GM23338 (cell line): ENCODE measurements around the gene ICAM1.

Source experiments
- CTCF ChIP-seq, 2 experiments: fragments of 200-600 bp in 1 of 2; sonication (generic) in 1 of 2; conservative IDR thresholded peaks; 2 replicates each; pipeline versions ENCODE4 v1.5.1 to v1.6.1; 2016 to 2017; ENCODE audit warnings: antibody characterized with exemption in 2 of 2, low read depth in 2 of 2, mild to moderate bottlenecking in 2 of 2, moderate library complexity in 1 of 2
- EZH2 ChIP-seq: fragments of 200-600 bp; sonication (generic); IDR thresholded peaks from one replicate; pipeline ENCODE4 v1.8.0; 2017; ENCODE audit warnings: antibody characterized with exemption, mild to moderate bottlenecking, low read depth; ENCODE audit not compliant: unreplicated experiment
- JUNB ChIP-seq: IDR thresholded peaks from one replicate; pipeline ENCODE4 v1.6.1; 2016; ENCODE audit warnings: antibody characterized with exemption; ENCODE audit not compliant: unreplicated experiment
- POLR2AphosphoS5 ChIP-seq: IDR thresholded peaks from 2 replicates; pipeline ENCODE4 v1.6.1; 2016; ENCODE audit warnings: antibody characterized with exemption, low read depth
- STAT1 ChIP-seq: IDR thresholded peaks from one replicate; pipeline ENCODE4 v1.6.1; 2016; ENCODE audit warnings: antibody characterized with exemption; ENCODE audit not compliant: unreplicated experiment
- TF ChIP-seq, protein P1 (sequence below): IDR thresholded peaks from one replicate; pipeline ENCODE4 v1.6.1; 2018; ENCODE audit warnings: antibody characterized with exemption; ENCODE audit not compliant: unreplicated experiment

DNA sequence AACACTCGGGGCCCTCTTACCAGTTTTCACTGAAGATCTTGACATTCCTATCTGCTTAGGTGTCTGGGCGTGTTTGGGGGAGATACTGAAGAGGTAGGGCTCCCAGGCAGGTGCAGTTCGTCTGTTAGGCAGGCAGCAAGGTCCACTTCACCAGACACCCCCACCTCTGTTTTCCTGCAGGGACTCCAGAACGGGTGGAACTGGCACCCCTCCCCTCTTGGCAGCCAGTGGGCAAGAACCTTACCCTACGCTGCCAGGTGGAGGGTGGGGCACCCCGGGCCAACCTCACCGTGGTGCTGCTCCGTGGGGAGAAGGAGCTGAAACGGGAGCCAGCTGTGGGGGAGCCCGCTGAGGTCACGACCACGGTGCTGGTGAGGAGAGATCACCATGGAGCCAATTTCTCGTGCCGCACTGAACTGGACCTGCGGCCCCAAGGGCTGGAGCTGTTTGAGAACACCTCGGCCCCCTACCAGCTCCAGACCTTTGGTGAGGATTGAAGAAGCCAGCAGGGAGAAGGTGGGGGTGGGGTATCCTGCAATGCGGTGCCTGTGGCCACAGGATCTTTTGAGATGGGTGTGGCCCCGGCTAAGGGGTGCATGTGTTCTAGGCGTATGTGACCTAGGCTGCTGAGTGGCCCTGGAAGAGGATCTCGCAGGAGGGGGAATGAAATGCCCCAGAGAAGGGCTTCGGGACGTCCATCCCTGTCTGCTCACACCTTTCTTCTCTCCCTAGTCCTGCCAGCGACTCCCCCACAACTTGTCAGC is 12.6 kb downstream of the ICAM1 start:
- no peak for TF ChIP-seq CTCF (conservative IDR thresholded peaks at IDR 0.05; ENCODE audit: low read depth in 2 of 2)
- no peak for TF ChIP-seq EZH2
- no peak for TF ChIP-seq POLR2AphosphoS5
- TF ChIP-seq STAT1, result no peak
- TF ChIP-seq JUNB, result no peak
- TF ChIP-seq, protein P1, sequence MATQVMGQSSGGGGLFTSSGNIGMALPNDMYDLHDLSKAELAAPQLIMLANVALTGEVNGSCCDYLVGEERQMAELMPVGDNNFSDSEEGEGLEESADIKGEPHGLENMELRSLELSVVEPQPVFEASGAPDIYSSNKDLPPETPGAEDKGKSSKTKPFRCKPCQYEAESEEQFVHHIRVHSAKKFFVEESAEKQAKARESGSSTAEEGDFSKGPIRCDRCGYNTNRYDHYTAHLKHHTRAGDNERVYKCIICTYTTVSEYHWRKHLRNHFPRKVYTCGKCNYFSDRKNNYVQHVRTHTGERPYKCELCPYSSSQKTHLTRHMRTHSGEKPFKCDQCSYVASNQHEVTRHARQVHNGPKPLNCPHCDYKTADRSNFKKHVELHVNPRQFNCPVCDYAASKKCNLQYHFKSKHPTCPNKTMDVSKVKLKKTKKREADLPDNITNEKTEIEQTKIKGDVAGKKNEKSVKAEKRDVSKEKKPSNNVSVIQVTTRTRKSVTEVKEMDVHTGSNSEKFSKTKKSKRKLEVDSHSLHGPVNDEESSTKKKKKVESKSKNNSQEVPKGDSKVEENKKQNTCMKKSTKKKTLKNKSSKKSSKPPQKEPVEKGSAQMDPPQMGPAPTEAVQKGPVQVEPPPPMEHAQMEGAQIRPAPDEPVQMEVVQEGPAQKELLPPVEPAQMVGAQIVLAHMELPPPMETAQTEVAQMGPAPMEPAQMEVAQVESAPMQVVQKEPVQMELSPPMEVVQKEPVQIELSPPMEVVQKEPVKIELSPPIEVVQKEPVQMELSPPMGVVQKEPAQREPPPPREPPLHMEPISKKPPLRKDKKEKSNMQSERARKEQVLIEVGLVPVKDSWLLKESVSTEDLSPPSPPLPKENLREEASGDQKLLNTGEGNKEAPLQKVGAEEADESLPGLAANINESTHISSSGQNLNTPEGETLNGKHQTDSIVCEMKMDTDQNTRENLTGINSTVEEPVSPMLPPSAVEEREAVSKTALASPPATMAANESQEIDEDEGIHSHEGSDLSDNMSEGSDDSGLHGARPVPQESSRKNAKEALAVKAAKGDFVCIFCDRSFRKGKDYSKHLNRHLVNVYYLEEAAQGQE, result no peak
